Spinal cord (tissue), 10 donors: ENCODE data around the gene BCL6B. TPM values are rescaled to one million over a fixed set of nuclear protein-coding genes. Genes with fewer than 3 reads are reported as not detected.
"Not testable (repeated sequence)": the region's sequence is repeated elsewhere in the genome, so short reads cannot be mapped to it uniquely, and the experiment has no call there.

Experiments
- DNase-seq, 6 donors: peaks; one replicate each; pipeline versions ENCODE4 v3.0.0 to v3.0.0-alpha.2; 2013 to 2015; ENCODE audit warnings: low spot score in 6 of 6, low read depth in 4 of 6
- H3K27ac ChIP-seq: one replicate; pipeline ENCODE4 v1.5.1; 2013; ENCODE audit warnings: low read depth, low read length, control low read depth
- H3K27me3 ChIP-seq: one replicate; pipeline ENCODE4 v1.6.1; 2013; ENCODE audit warnings: low read length; ENCODE audit not compliant: control insufficient read depth, insufficient read depth
- H3K36me3 ChIP-seq: one replicate; pipeline ENCODE4 v1.6.1; 2013; ENCODE audit warnings: low read length; ENCODE audit not compliant: control insufficient read depth, insufficient read depth
- H3K4me1 ChIP-seq: one replicate; pipeline ENCODE4 v1.6.1; 2013; ENCODE audit warnings: low read length; ENCODE audit not compliant: control insufficient read depth, insufficient read depth
- H3K4me3 ChIP-seq: one replicate; pipeline ENCODE4 v1.5.1; 2013; ENCODE audit warnings: low read depth, low read length, control low read depth
- H3K9me3 ChIP-seq: one replicate; pipeline ENCODE4 v1.6.1; 2013; ENCODE audit warnings: low read length; ENCODE audit not compliant: control insufficient read depth, insufficient read depth
- WGBS: methylation state at CpG from one replicate; pipeline ENCODE4 v1.1.5; 2013; ENCODE audit warnings: missing lambda C conversion rate; ENCODE audit not compliant: insufficient coverage; 5-methylcytosine and 5-hydroxymethylcytosine counted together
- polyA plus RNA-seq, 2 donors: library from polyadenylated mRNA; unstranded; fragments of 120-200 nt; gene quantifications; one replicate each; pipeline ENCODE4 v1.2.1, GENCODE V29; 2013; ENCODE audit not compliant: insufficient read length in 2 of 2
- total RNA-seq, 2 donors: library from RNA; depleted of rRNA in 1 of 2; stranded (reverse); fragments of 120-200 nt in 1 of 2; fragments of >200 nt in 1 of 2; gene quantifications; one replicate each; pipeline versions ENCODE4 v1.2.3 to v1.2.4, GENCODE V29; 2013 to 2014
- donor health status: healthy.

The BCL6B gene
- total and polyA plus RNA-seq, 4 donors, result 3.1 to 13.7 (median 7.0) TPM

- H3K9me3 ChIP-seq, result no peaks in the 10 kb centered on the region
- peaks cover 30% of the 10 kb centered on the region for H3K27me3 ChIP-seq
- peaks cover 15% of the 10 kb centered on the region for H3K4me1 ChIP-seq
- no peaks in the 10 kb centered on the region for H3K36me3 ChIP-seq
- no peak overlapping the region for H3K27ac ChIP-seq
- no peak overlapping the region for H3K4me3 ChIP-seq
- WGBS, result 86% methylated on average over 5 of the region's 6 CpGs
- no peak for DNase-seq
Measured at GRCh38 chr17:7048968-7049367, 26.1 kb downstream of the BCL6B start.

- Histone ChIP-seq H3K27me3 (peaks cover 16% of the 10 kb centered on the region), H3K4me1 (peaks cover 13% of the 10 kb centered on the region)
- not testable (repeated sequence) for H3K27ac ChIP-seq, H3K4me3 ChIP-seq, H3K9me3 ChIP-seq, DNase-seq, H3K36me3 ChIP-seq
- 89% methylated on average over 7 of the region's 9 CpGs for WGBS
Measured at GRCh38 chr17:7050583-7050982, 27.7 kb downstream of the BCL6B start.

- no peaks in the 10 kb centered on the region for H3K36me3 ChIP-seq
- no CpG with 5 or more reads among the region's 4 CpGs for WGBS
- H3K27ac ChIP-seq, result no peak overlapping the region
Measured at GRCh38 chr17:7056386-7056785, 33.5 kb downstream of the BCL6B start.

GRCh38 chr17:7058831-7059447 lies 36.1 kb downstream of the BCL6B start:
- no peak overlapping the region for H3K4me3 ChIP-seq
- no peaks in the 10 kb centered on the region for H3K9me3 ChIP-seq
- H3K27me3 ChIP-seq, result no peaks in the 10 kb centered on the region
- no peak overlapping the region for H3K27ac ChIP-seq
- peaks cover 4% of the 10 kb centered on the region for H3K4me1 ChIP-seq
- H3K36me3 ChIP-seq, result no peaks in the 10 kb centered on the region
- no peak for DNase-seq
- 76% methylated on average over 5 of the region's 7 CpGs for WGBS

More at GRCh38 chr17:7056386-7056785, 33.5 kb downstream of the BCL6B start:
- DNase-seq, result no peak
- no peak overlapping the region for H3K4me3 ChIP-seq
- no peaks in the 10 kb centered on the region for H3K4me1 ChIP-seq
- no peaks in the 10 kb centered on the region for H3K9me3 ChIP-seq
- no peaks in the 10 kb centered on the region for H3K27me3 ChIP-seq

GRCh38 chr17:7060165-7060891 lies 37.5 kb downstream of the BCL6B start:
- peak in 1 of 6 donors; percentile 48 for DNase-seq
- 43% methylated on average over 3 of the region's 6 CpGs for WGBS
- H3K4me3 ChIP-seq, result no peak overlapping the region

GRCh38 chr17:7063518-7064094 lies 40.8 kb downstream of the BCL6B start:
- Histone ChIP-seq H3K4me3 (no peak overlapping the region), H3K4me1 (peaks cover 4% of the 10 kb centered on the region), H3K27me3 (no peaks in the 10 kb centered on the region), H3K9me3 (peaks cover 2% of the 10 kb centered on the region), H3K27ac (no peak overlapping the region), H3K36me3 (no peaks in the 10 kb centered on the region)
- WGBS, result 76% methylated on average over 2 of the region's 6 CpGs
- DNase-seq, result no peak

More at GRCh38 chr17:7060165-7060891, 37.5 kb downstream of the BCL6B start:
- Histone ChIP-seq H3K27ac (no peak overlapping the region), H3K36me3 (no peaks in the 10 kb centered on the region), H3K9me3 (no peaks in the 10 kb centered on the region), H3K4me1 (peaks cover 4% of the 10 kb centered on the region), H3K27me3 (no peaks in the 10 kb centered on the region)

DNA sequence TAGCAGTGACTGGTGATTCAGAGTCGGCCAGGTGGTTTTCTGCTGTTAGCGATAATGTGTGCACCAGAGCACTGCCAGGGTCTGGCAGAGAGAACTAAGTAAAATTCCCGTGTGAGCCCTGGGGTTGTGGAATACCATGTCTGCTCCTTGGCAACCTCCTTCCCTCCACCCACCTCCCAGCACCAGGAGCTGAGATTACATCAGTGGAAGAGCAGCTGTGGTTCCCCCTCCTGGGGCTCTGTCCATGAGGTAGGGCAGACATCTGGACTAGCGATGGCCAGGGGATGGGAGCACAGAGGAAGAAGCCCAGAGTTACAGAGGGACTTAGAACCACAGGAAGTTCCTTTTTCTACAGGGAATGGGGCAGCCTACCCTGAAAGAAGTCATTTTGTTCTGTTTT lies 41.4 kb downstream of the BCL6B start:
- Histone ChIP-seq H3K27ac (no peak overlapping the region), H3K4me3 (no peak overlapping the region), H3K36me3 (no peaks in the 10 kb centered on the region), H3K9me3 (peaks cover 2% of the 10 kb centered on the region), H3K27me3 (no peaks in the 10 kb centered on the region), H3K4me1 (peaks cover 4% of the 10 kb centered on the region)
- 26% methylated on average over 4 of the region's 4 CpGs for WGBS
- peak in 1 of 6 donors; percentile 34 for DNase-seq

DNA sequence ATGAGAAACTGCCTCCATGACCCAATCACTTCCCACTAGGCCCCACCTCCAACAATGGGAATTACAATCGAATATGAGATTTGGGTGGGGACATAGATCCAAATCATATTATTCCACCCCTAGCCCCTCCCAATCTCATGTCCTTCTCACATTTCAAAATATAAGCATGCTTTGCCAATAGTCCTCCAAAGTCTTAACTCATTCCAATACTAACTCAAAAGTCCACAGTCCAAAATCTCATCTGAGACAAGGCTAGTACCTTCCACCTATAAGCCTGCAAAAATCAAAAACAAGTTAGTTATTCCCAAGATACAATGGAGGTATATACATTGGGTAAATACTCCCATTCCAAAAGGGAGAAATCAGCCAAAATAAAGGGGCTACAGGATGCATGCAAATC lies 44.3 kb downstream of the BCL6B start:
- Histone ChIP-seq H3K36me3 (no peaks in the 10 kb centered on the region), H3K4me1 (peaks cover 4% of the 10 kb centered on the region), H3K27me3 (no peaks in the 10 kb centered on the region), H3K27ac (no peak overlapping the region), H3K4me3 (no peak overlapping the region), H3K9me3 (peaks cover 2% of the 10 kb centered on the region)
- DNase-seq, result no peak
- WGBS, result no CpG with 5 or more reads among the region's 1 CpG

GRCh38 chr17:7068268-7068667 lies 45.4 kb downstream of the BCL6B start:
- Histone ChIP-seq H3K27me3 (no peaks in the 10 kb centered on the region), H3K36me3 (no peaks in the 10 kb centered on the region), H3K27ac (no peak overlapping the region), H3K4me1 (peaks cover 4% of the 10 kb centered on the region), H3K9me3 (peaks cover 2% of the 10 kb centered on the region), H3K4me3 (no peak overlapping the region)
- no CpG with 5 or more reads among the region's 1 CpG for WGBS
- no peak for DNase-seq
